ENCODE data around the gene ARAF.
A peak's percentile ranks its signal among the peaks of the same experiment; 100 is the strongest.

The ARAF gene

DNA sequence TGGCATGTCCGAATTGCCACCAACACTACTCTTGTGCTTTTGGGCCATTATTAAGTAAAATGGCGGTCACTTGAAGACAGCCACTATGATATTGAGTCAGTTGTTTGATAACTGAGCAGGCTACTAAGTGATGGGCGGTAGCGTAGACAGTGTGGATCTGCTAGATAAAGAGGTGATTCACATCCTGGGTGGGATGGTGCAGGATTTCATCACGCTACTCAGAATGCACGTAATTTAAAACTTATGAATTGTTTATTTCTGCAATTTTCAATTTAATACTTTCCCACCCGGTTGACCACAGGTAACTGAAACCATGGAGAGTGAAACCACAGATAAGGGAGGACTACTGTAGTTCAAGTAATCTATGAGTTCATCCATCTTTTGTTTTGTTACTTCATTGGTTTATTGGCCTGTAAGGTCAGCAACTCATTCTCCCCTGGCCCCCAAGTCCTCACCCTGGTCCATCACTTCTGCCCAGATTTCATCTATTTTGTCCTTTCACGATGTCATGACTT is 2.9 kb downstream of the ARAF start:
- FAIRE-seq: no peak
- DNase-seq (ENCODE audit: insufficient read length, low spot score): no peak

DNA sequence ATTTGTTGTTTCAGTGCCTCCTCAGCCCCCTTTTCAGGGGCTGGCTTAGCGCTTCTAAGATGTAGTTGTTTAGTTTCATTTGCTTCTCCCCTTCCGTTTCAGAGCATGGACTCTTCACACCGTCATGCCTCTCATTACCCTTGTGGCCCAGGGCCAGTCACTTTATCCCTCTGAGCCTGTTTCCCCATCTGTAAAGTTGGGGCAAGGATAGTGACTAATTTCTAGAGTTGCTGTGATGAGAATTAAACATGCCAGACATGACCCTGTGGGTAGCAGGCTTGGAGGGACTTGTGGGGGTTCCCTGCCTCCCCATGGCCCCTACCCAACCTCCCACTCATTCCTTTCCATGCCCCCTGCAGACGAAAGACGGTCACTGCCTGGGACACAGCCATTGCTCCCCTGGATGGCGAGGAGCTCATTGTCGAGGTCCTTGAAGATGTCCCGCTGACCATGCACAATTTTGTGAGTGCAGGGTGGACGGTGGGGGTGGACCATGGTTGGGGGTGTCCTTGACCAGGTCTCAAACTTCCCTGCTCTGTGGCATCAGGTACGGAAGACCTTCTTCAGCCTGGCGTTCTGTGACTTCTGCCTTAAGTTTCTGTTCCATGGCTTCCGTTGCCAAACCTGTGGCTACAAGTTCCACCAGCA is 3.6 kb downstream of the ARAF start:
- DNase-seq (ENCODE audit: insufficient read length, low spot score) (no peak), FAIRE-seq (no peak)

DNA sequence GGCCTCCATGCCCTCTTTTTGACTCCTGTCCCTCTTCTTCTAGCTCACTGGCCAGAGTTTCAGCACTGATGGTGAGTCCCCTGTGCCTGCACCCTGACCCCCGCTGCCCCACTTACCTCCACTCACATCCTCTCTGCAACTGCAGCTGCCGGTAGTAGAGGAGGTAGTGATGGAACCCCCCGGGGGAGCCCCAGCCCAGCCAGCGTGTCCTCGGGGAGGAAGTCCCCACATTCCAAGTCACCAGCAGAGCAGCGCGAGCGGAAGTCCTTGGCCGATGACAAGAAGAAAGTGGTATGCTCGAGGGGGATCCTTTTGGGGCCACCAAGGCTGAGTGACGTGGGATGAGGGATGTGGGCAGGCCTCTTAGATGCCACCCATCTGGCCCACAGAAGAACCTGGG is 5.8 kb downstream of the ARAF start:
- no peak for FAIRE-seq
- no peak for DNase-seq (ENCODE audit: insufficient read length, low spot score)

DNA sequence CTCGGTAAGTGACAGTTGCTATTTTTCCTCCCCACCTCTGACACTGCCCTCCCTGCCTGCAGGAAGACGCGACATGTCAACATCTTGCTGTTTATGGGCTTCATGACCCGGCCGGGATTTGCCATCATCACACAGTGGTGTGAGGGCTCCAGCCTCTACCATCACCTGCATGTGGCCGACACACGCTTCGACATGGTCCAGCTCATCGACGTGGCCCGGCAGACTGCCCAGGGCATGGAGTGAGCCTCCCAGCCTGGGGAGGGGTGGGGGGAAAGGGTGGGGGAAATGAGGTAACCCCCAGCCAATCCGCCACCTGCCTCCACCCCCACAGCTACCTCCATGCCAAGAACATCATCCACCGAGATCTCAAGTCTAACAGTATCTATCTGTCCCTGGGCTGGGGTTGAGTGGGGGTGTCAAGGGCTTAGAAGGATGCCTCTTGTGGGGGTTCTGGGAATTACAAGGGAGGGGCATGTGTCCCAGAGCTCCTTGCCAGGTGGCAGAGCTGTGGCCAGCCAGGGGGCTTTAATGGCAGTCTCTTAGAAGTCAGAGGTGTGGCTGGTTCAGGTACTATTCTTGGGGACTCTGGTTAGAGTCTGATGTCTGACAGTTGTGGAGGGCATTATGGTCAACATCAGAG is 7.8 kb downstream of the ARAF start:
- FAIRE-seq (no peak), DNase-seq (ENCODE audit: insufficient read length, low spot score) (no peak)

DNA sequence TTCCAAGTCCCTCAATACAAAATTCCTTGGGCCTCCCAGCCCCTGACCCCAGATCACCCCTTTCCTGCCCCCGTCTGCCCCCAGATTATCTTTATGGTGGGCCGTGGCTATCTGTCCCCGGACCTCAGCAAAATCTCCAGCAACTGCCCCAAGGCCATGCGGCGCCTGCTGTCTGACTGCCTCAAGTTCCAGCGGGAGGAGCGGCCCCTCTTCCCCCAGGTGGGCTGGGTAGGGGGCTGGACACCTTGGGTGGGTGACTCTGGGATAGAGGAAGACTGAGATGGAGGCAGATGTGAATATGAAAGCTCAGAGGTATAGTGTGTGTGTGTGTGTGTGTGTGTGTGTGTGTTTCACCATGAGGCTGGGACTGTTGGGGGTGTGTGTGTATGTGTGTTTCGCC is 9.8 kb downstream of the ARAF start:
- DNase-seq (ENCODE audit: insufficient read length, low spot score): no peak
- no peak for FAIRE-seq

DNA sequence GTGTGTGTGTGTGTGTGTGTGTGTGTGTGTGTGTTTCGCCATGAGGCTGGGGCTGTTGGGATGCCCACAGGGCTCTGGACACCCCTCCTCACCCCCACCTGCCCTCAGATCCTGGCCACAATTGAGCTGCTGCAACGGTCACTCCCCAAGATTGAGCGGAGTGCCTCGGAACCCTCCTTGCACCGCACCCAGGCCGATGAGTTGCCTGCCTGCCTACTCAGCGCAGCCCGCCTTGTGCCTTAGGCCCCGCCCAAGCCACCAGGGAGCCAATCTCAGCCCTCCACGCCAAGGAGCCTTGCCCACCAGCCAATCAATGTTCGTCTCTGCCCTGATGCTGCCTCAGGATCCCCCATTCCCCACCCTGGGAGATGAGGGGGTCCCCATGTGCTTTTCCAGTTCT is 10.2 kb downstream of the ARAF start:
- FAIRE-seq (no peak), DNase-seq (ENCODE audit: insufficient read length, low spot score) (no peak)

DNA sequence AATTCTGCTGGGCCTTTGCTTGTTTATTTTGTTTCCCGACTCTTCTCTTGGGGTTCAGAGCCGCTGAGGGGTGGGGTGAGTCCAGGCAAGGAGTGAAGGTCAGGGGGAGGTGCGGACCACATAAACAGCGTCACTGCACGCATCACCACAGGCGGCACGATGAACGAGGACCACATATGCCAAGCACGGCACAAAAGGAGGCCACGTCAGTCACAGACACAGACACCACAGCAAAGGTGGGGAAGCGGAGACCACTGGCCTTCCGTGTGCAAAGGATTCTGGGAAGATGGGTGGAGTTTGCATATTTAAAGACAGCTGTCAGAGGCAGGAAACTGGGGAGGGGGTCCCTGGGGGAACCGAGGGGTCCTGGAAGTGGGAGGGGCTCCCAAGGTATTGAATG is 10.9 kb downstream of the ARAF start:
- no peak for FAIRE-seq

DNA sequence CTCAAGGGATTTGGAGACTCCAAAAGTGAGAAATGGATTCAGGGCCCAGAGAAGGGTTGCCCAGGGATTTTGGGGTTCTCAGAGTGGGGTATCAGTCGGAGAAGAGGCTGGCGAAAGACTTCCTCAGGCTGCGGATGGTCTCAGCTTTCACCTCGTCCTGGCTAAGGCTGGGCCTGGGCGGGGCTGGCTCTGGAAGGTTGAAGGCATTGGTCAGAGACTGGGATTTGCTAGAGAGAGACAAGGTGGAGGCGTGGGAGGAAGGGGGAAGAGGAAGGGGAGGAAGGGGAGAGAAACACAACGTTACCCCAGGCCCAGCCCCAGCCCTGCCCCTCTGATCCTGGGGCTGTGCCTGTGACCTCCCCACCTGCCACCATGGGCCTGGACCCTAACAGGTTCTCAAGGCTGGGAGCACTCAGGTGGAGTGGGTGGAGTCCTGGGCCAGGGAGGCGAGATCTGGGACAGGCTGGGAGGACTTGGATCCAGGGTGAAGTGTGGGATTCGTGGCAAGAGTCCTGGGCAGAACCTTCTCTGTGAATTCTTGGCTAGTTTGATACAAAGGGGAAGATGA is 11.9 kb downstream of the ARAF start:
- FAIRE-seq: no peak
- DNase-seq (ENCODE audit: insufficient read length, low spot score): no peak

More for the DNA sequence above, 10.9 kb downstream of the ARAF start:
- no peak for DNase-seq (ENCODE audit: insufficient read length, low spot score)

DNA sequence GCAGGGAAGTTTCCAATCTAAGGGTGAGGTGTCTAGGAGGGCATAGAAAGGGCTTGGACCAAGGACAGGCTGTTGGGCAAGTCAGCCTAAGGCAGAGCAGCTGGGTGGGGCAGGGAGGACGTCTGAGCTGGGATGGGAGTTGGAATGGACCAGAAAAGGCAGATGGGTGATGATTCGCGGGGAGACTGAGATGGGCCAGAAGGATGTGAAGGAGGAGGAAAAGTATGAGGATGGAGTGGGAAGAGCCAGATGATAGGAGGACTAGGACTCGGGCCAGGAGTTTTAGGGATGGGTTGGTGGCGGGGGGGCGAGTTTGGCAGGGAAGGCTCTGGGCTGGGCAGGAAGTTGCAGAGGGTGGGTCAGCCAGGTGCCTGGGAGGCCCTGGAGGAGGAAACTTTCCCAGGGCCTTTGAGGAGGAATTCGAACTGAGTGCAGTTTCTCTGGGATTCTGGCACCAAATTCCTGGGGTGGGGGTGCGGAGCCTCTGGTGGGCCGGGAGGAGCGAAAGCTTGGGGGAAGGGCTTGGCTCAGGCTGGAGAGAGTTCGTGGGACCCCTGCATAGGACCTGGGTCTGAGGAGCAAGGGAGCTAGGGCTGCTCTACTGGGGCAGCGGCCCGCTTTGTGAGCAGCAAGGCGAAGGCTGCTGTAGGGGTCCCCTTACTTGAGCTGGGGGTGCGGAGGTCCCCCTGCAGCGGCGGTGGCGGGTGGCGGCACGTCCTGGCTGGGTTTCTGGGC is 12.5 kb downstream of the ARAF start:
- FAIRE-seq: no peak
- DNase-seq (ENCODE audit: insufficient read length, low spot score): no peak

DNA sequence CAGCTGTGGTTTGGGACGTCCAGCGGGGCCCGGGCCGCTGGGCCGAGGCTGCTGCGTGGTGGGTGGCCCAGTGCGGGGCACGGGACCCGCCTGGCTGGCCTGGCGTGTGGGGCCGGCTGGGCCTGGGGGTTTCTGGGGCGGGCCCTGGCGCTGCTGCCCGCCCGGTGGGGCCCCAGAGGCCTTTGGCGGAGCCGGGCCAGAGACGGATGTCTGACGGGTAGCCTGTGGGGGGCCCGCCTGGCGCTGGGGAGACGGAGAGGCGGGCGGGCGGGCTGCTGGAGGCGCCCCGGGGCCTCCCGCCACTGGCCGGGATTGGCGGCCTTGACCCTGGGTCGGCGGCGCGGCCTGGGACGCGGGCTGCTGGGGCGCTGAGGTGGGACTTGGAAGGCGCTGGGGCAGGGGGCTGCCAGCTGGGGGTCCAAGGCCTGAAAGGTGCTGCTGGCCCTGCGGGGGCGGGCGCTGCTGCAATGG is 13.1 kb downstream of the ARAF start:
- no peak for DNase-seq (ENCODE audit: insufficient read length, low spot score)
- FAIRE-seq: no peak

DNA sequence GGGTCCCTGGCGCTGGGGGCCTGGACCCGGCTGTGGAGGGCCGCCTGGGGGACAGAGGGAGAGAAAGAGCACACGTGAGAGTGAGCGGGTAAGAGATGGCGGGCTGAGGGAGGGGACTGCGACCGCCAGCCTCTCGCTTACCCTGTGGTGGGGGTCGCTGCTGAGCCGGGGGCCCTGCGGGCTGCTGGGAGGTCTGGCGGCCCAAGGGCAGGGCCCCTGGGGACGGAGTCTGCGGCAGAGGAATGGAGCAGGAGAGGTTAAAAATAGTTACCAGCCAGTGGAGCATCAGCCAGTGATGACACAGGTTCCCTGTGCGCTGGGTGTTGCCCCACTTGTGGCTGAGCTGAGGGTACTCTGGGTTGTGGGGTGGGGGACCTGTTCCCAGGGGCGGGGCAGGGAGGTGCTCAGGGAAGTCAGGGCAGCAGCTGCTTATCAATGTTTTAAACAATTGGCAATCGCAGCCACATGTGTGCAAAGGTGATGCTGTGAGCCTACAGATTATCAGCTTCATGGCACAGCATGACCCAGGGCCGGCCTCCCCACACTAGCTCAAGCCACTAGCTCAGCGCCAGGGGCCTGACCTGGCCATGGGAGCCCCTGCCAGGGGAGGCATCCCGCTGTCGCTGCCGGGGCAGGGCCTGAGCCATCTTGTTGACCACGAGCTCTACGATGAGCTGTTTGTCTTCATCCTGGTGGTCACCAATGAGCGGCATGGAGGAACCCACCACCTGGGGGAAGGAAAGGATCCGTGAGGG is 13.7 kb downstream of the ARAF start:
- no peak for FAIRE-seq

DNA sequence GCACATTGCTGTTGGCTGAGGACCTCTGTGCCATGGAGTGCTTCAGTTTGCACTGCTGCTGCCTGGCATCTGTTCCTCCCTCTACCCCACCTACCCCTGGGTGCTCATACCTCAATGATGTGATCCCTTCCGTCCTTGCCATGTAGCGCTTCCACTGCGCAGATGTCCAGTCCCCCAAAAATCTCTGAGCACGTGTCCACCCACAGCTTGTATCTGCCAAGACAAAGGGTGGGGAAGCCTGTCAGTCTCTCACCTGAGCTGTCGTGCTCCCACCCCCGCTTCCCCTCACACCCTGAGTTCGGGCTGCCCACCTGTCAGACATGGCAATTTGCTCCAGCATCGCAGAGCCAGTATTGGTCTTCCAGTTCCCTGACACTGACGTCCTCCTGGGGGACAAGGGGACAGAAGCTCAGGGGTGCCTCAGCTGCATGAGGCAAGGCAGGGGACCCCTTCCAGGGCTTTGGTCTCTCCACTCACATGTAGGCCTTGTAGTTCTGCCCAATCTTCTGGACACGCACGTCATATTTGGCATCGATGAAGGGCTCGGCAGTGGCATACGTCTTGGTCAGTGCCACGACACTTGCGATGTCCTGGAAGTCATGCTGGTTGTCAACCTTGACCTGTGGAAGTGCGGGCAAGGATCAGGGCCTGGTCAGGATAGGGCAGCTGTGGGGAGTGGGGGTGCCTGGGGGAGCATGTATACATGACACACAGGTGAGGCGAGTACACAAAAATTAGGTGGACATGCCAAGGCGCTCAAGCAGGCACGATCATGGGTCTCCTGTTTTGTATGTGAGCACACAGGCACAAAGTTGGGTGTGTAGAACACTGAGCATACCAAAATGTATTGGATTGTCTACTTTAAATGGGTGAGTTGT is 15.3 kb downstream of the ARAF start:
- DNase-seq (ENCODE audit: insufficient read length, low spot score): no peak
- FAIRE-seq: no peak

More for the DNA sequence above, 13.7 kb downstream of the ARAF start:
- DNase-seq (ENCODE audit: insufficient read length, low spot score): no peak

DNA sequence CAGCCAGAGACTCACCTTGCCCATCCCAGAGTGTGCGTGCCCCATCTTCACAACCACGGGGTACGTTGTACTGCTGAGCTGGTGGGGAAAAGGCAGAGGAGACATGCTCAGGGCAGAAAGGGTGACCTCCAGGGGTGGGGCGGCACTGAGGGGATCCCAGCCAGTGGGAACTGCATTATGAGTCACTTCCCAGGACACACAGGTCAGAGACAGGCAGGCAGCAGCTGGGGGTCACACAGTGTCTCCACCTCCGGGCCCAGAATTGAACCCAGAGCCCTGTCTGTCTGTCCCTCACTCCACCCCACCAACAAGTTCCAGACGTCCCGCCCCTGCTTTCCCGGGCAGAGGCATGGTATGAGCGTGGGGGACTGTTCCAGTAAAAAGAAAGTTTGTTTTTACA is 16.4 kb downstream of the ARAF start:
- no peak for FAIRE-seq

DNA sequence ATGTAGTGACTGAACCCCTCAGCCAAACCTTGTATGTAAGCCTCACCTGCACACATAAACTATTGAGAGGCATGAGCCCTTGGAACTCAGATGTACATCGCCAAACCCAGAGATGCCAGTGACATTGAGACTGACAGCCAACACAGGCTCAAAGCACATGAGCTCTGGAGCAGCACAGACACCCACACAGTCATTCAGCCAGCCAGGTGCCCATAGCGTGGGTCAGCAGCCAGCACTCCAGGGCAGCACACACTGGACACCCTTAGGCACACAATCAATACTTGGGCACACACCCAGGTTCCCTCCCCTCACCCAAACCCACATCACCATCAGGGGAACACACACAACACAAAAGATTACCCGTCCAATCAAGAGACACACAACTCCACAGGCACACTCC is 16.9 kb downstream of the ARAF start:
- no peak for FAIRE-seq
- no peak for DNase-seq (ENCODE audit: insufficient read length, low spot score)

More for the DNA sequence above, 16.4 kb downstream of the ARAF start:
- no peak for DNase-seq (ENCODE audit: insufficient read length, low spot score)

DNA sequence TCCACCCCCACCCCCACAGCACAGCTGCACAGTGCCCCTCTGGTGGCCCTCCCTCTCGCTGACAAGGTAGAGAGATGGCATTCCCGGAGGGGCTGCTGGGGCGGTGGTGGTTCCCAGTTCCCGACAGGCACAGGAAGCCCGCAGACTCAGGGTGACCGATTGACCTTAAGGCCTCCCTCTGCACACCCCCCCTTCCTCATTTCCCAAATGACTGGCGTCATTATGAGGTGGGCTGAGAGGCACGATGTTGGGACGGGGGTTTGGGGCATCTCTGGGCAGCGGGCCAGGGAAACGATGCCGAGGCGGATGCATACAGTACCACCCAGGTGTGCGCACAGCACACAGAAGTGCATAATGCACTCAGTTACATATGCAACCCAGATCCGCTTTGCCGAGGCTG is 17.7 kb downstream of the ARAF start:
- FAIRE-seq (no peak), DNase-seq (ENCODE audit: insufficient read length, low spot score) (no peak)

DNA sequence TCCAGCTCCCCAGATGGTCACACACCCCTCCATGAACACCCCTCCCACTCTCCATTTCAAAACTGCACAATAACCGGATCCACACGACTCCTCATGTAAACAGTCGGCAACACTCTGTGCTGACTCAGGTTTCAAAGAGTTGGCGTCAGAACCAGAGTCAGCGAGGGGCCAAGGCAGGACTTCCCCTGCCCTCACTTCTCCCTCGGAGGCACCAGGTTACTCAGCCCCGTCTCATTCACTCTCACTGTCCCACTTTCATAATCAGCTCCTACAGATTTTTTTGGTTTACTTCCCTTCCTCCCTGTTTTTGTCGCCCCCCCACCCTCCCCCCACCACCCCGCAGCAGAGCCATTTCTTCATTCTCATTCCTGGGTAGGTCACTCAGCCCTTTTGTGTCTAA is 18.5 kb downstream of the ARAF start:
- DNase-seq (ENCODE audit: insufficient read length, low spot score): no peak
- FAIRE-seq: no peak

DNA sequence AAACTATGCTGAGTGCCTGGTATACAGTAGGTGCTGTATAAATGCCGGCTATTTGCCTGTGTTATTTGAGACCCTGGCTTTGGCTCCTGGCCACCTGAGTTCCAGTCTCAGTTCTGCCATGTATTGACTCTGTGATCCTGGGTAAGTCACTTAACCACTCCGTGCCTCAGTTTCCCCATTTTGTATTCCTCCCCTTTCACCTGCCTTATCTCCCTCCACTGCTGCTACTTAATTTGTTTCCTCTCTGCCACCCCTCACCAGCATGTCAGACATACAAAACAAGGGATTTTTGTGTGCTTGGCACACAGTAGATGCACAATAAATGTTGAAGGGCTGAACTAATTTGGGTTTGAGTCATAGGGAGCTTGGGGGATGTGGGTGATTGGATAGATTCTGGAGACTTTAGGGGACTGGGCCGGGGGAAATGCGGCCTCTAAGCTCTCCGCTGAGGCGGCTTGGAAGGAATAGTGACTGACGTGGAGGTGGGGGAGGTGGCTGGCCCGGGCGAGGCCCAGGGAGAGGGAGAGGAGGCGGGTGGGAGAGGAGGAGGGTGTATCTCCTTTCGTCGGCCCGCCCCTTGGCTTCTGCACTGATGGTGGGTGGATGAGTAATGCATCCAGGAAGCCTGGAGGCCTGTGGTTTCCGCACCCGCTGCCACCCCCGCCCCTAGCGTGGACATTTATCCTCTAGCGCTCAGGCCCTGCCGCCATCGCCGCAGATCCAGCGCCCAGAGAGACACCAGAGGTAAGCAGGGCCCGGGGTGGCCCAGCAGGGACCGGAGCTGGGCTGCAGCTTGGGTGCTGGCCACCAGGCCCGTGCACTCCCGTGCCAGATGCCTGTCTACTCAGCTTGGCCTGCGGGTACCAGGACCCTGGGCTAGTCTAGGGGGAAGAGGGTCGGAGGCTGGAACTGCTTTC is 21.0 kb downstream of the ARAF start, which contains the start of gene TIMP1:
TSS of gene TIMP1 (plus strand) at position 706 of the 917 bp plus-strand sequence. CDS start 980 bp downstream, outside the sequence.
- FAIRE-seq (peak; percentile 40), DNase-seq (ENCODE audit: insufficient read length, low spot score) (peak; percentile 75)

DNA sequence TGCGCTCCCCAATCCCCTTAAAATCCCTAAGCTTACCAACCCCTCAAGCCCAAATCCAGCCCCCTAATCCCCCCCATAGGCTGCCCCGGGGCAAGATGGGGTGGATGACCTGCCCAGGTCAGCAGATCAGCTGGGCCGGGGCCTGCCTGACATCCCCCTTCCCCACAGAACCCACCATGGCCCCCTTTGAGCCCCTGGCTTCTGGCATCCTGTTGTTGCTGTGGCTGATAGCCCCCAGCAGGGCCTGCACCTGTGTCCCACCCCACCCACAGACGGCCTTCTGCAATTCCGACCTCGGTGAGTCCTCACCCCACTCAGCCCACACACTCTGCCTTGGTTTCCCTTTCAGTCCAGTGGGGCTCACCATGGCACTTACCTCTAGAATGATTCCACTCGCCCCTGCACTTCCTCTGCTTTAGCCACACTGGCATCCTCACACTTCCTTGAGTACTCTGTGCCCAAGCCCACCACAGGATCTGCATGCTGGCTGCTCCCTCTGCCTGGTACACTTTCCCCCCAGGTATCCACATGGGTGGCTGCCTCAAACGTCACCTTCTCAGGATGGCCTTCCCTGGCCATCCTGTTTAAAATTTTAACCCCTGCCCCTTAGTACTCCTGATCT is 22.3 kb downstream of the ARAF start:
- DNase-seq (ENCODE audit: insufficient read length, low spot score) (no peak), FAIRE-seq (no peak)
